Activated T-helper 9 cell treated with anti-CD3 and anti-CD28 coated beads, Interleukin-2, amount 50 U/mL, for 16 hours (primary cell): ENCODE results near the gene GOLGA6L2.
"Not testable (repeated sequence)": the region's sequence is repeated elsewhere in the genome, so short reads cannot be mapped to it uniquely, and the experiment has no call there.

Experiments
- DNase-seq: peaks from one replicate; pipeline ENCODE4 v3.0.0-alpha.2; 2020; ENCODE audit warnings: low read depth

GOLGA6L2 gene, protein sequence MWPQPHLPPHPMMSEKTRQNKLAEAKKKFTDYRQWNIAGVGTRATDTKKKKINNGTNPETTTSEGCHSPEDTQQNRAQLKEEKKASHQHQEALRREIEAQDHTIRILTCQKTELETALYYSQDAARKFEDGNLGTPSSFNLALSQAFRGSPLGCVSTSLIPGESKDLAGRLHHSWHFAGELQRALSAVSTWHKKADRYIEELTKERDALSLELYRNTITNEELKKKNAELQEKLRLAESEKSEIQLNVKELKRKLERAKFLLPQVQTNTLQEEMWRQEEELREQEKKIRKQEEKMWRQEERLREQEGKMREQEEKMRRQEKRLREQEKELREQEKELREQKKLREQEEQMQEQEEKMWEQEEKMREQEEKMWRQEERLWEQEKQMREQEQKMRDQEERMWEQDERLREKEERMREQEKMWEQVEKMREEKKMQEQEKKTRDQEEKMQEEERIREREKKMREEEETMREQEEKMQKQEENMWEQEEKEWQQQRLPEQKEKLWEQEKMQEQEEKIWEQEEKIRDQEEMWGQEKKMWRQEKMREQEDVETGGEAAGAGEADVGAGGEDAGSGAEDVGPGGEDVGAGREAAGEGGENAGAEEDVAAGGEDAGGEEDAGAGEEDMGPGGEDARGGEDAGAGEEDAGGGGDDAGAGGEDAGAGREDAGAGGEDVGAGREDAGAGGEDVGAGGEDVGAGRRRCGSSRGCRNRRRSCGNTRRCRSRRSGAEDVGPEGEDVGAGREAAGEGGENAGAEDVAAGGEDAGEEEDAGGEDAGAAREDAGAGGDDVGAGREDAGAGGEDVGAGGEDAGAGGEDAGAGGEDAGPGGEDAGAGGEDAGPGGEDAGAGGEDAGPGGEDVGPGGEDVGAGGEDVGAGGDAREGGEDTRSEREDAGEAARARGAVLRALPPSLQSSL

DNA sequence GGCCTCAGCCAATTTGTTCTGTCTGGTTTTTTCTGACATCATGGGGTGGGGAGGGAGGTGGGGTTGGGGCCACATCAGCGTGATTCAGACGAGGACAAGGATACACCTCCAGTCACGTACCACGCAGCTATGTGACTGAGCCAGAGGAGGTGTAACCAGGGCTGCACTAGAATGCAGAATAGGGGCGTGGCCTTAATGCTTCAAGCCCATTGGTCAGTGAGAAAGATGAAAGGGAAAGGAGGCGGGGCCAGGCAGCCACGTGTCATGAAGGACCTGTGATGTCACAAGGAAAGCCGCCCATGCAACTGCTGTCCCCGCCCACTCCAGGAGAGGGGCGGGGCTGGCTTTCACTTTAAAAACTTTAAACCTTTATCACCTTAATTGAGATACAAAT, at the start of gene GOLGA6L2:
GOLGA6L2 (minus strand) TSS at position 137 of the 394 bp plus-strand sequence; CDS start at position 75, 62 bp downstream.
- DNase-seq: no peak

DNA sequence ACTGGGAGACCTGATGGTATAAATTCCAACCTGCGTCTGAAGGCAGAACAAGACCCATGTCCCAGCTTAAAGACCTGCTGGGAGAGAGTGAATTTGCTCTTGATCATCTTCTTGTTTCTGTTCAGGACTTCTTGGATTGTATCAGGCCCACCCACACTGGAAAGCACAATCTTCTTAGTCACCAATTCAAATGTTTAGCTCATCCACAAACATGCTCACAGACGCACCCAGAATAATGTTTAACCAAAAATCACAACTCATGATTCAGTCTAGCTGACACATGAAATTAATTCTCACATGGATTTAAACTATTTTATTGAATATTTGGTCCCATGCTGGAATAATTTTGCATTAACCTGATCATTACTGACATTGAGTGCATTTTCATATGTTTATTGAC, 37.8 kb upstream of the GOLGA6L2 start:
- DNase-seq: no peak

DNA sequence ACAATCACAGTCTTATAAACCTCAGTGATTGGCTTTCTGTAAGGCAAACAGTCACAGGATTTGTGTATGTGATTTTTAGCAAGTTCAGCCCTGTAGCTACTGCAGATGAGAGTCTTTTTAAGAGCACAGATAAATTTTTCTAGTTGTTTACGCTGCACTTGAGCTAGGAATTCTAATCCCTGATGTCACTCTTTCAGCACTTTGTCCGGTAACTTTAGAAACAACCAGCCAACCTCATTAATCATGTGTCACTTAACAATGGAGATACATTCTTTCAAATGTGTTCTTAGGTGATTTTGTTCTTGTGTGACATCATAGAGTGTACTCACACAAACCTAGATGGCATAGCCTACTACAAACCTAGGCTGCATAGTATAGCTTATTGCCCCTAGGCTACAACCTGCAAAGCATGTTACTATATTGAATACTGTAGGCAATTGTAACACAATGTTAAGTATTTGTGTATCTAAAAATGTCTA, 36.8 kb upstream of the GOLGA6L2 start:
- DNase-seq: no peak

DNA sequence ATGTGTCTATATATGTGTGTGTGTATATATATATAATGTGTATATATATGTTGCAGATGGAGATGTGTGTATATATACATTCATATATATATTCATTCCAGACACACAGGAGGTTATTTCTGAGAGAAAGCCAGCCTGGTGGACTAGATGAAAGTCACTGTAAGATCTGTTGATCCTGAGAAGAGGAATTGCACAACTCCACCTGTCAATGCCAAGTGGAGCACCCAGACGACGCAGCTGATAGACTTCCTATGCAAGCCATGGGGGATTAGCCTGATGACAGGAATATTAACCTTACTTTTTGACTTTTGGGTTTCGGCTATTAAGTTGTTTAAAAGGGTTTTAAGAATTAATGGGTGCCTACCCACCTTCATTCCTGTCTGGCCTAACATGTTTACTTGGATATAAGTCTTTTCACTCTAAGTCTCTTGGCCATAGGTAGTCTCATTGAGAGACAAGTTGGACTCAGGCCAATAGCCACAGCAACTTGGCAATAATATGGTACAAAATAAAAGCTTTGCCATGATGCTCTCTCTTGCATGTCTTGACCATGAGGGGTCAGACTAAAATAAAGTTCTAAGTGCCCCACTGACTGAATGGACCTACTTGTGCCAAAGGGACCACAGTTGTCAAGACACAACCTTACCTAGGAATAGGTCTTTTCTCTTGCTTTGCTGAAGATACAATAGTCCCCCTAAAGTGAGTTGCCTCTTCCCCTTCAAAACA, 35.9 kb upstream of the GOLGA6L2 start:
- no peak for DNase-seq

DNA sequence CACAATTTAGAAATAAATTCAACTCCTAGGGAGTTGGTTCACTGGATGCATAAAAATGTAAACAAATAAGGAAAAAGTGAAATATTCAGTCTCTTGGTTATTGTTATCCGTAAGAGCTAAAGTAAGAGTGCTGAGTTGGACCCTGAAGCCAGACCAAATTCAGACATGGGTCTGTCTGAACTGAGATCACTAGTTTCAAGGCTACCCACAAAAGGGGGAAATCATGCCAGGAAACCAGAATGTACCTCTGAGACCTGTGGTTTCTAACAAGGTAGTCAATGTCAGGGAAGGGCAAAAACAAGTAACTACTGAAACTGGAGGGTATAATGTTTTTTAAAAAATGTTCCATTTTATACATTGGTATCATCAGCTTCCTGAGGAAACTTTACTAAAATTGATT, 35.2 kb upstream of the GOLGA6L2 start:
- no peak for DNase-seq

DNA sequence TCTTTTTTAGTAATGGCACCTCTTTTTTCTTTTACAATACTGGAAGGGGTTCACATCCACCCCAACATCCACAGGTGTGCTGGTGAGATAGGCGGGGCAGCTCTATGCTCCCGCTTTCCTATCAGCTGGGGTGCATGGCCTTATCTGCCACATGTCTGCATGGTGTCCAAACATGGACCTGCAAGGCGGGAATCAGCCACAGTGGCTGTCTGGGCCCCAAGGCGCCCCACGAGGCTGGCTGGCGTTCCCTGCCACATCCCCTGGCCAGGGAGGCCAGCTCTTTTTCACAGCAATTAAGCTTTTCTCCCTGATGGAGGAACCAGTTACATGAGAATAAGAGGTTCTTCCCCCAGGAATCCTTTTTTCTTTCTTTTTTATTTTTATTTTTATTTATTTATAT, 30.9 kb upstream of the GOLGA6L2 start:
- DNase-seq: no peak

DNA sequence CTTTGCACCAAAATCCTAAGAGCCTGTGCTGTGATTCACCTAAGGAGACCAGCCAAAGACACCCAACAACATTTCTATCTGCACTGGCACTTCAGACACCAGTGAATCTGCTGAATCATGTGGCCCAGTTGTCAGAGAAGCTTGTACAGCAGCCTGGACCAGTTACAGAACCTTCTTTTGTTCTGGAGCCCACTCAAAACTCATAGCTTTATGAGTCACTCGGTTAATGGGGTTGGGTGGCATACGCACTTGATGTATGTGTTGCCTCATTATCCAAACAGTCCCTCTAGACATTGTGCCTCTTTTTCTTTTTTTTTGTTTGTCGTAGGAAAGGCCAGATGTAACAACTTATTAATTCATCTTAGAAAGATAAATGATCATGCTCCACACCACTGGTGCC, 25.6 kb upstream of the GOLGA6L2 start:
- DNase-seq: no peak

DNA sequence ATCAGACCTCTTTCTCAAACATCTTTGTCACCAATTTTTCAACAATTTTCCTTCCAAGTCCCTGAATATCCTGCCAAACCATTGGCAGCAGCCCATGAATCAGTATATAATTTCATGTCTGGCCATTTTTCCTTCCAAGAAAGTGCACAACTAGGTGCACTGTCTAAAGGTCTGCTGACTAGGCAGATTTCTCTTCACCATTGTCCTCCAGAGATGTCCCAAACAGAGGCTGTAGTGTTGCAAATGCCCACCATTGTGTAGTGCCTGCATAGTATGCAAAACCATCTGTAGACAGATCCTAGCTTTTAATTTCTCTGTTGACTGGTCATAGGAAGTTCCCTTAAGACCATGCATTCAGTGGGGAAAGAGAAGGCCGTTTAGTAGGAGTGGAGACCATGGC, 25.0 kb upstream of the GOLGA6L2 start:
- no peak for DNase-seq

DNA sequence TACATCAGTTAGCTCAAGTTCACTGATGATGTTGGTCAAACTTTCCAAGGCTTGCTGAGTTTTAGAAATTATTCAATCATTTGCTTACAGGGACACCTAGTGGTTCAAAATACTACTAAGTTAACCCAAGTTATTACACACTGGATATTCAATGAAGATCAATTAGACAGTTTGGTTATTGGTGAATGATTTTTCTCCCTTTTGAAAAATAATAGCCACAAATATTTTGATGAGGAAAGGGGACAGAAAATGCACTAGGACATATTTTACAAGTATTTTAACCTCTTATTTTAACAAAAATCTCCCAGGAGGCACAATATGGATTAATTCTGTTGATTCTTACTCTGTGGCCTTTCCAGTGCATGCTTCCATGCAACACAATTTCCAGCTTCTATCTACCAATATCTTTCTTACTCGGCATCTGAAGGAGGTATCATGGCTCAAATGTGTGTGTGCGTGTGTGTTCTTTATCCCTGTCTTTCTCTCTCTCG, 20.1 kb upstream of the GOLGA6L2 start:
- no peak for DNase-seq

DNA sequence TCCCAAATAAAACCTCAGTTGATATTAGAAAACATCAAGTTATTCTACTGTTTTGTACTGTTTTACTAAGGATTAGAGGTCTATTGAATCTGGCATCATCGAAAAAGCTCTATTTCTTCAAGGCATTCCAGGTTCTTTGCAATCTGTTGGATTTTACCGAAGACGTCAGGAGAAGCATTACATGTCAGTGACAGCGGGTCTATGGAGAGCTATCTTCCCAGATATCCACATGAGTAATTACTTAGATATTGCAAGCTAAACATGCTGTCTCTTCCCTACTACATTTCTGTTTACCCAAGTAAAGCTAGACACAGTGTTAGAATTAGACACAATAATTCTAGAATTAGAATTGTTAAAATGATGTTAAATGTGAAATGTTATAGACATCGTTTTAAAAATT, 10.8 kb upstream of the GOLGA6L2 start:
- no peak for DNase-seq

DNA sequence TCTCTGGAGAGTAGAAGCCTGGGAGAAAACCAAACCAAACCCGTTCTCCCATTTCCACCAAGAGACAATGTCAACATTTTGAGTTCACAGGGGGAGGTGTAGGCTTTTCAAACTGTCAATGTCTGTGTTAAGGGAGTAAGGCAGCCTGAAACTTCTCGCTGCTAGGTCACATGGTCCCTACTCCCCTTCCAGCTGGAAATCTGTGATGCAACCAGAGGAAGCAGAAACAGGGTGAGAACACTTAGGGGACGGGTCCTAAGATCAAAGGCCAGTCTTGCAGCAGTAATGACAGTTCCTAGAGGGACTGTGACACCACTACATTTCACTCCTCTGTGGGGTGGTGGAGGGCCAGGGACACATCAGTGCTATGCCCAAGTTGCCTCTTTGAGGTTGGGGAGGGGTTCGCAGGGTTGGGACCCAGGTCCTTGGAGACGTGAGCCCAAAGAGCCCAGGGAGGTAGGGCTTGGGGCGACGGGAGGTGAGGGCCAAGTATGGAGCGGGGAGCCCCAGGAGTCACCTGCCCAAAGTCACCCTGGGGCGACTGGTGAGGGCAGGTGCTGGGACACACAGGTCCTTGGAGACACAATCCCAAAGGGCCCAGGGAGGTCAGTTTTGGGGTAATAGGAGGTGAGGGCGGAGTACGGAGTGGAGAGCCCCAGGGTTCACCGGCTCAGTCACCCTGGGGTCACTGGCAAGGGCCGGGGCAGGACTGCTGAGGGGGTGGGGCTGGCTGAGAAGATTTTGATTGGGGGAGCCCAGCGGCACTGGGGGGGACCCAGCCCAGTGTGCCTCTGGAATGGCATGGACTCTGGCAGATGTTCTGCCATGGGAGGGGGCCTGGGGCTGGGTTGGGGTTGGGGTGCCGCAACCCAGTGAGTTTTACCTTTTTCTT, 582 bp downstream of the GOLGA6L2 start:
- DNase-seq: no peak

DNA sequence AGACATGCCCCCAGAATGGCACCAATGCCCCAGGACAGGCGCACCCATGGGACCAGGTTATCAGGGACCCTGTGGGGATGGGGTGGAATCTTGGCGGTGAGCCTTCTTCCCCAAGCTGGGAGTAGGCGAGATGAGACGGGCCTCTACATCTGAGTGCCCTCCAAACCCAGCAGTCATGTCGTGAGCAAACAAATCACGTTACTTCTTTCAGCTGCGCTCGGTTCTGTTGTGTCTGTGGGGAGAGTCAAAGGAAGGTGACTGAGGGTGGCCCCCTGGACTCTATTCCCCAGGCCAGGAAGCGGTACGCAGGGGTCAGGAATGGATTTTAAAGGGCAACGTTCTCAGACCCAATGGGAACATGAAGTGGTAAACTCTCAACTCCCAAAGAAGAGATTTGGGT, 2.8 kb downstream of the GOLGA6L2 start:
- DNase-seq: no peak

DNA sequence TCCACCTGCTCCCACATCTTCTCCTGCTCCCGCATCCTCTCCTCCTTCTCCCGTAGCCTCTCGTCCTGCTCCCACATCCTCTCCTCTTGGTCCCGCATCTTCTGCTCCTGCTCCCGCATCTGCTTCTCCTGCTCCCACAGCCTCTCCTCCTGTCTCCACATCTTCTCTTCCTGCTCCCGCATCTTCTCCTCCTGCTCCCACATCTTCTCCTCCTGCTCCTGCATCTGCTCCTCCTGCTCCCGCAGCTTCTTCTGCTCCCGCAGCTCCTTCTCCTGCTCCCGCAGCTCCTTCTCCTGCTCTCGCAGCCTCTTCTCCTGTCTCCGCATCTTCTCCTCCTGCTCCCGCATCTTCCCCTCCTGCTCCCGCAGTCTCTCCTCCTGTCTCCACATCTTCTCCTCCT, 5.8 kb downstream of the GOLGA6L2 start:
- DNase-seq: no peak

DNA sequence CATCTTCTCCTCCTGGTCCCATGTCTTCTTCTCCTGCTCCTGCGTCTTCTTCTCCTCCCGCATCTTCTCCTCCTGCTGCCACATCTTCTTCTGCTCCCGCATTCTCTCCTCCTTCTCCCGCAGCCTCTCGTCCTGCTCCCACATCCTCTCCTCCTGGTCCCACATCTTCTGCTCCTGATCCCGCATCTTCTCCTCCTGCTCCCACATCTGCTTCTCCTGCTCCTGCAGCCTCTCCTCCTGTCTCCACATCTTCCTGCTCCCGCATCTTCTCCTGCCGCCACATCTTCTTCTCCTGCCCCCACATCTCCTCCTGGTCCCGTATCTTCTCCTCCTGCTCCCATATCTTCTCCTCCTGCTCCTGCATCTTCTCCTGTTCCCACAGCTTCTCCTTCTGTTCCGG, 6.4 kb downstream of the GOLGA6L2 start:
- DNase-seq: no peak

DNA sequence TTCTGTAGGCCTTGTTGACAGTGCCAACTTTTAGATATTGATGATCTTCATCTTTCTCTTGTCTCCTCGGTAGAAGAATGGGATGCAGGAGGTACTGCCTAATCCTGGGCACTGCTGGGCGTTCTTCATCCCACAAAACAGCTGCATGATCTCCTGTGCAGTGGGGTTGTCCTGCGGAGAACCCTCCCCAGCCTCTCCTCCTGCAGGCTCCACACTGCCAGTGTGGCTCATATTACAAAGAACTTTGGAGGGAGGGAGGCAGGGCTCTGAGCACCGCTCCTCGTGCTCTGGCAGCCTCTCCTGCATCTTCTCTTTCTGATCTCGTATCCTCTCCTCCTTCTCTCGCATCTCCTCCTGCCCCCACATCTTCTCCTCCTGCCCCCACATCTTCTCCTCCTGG, 7.5 kb downstream of the GOLGA6L2 start:
- no peak for DNase-seq

DNA sequence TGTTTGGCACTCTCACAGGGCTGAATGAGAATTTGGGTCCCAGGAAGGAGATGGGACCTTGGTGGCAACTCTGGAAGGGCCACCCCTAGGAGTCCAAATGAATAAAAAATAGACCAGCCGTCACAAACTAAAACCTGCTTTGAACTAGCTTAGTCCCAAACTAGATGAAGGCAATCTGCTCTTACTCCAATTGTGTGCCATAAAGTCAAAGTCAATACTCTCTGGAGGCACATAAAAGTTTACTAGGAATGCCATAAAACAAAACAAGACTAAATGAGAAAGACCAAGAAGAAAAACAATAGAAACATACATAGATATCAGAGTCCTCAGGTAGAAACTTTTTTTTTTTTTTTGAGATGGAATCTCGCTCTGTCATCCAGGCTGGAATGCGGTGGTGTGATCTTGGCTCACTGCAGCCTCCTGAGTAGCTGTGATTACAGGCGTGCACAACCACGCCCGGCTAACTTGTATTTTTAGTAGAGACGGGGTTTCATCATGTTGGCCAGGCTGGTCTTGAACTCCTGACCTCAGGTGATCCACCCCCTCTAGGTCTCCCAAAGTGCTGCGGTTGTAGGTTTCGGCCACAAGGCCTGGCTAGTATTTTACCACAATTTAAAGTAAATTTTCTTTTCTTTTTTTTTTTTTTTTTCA, 8.1 kb downstream of the GOLGA6L2 start:
- DNase-seq: no peak

DNA sequence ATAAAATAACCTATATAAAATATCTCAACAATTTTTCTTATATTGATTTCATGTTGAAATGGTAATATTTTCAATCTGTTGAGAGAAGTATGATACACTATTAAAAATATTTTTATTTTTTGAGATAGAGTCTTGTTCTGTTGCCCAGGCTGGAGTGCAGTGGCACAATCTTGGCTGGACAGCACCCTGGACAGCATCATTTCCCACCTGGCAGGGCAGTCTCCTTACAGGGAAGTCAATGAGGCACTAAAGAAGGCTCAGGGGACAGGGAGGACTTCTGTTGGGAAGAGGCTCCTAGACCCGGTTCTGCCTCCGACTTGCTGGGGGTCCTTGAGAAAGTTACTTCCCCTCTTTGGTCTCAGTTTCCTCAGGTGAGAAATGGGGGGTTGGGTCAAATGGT, 9.4 kb downstream of the GOLGA6L2 start:
- no peak for DNase-seq

DNA sequence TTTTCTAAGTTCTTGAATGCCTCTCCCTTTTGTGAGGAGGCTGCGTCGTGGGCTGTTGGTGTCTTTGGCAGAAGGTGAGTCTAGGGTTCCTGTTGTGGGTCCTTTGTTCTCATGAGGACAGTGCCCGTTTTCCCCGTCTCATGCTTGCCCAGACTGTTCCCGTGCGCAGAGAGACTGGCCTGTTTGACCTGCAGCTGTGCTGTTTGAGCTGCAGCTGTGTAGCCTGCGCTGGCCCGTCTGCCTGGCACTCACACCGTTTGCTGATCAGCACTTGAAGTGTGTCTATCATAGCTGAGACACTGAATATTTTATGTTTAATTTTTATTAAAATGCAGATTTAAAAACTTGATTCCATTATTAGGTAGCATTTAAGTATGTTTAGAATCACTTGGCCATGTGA, 9.9 kb downstream of the GOLGA6L2 start:
- DNase-seq: no peak

DNA sequence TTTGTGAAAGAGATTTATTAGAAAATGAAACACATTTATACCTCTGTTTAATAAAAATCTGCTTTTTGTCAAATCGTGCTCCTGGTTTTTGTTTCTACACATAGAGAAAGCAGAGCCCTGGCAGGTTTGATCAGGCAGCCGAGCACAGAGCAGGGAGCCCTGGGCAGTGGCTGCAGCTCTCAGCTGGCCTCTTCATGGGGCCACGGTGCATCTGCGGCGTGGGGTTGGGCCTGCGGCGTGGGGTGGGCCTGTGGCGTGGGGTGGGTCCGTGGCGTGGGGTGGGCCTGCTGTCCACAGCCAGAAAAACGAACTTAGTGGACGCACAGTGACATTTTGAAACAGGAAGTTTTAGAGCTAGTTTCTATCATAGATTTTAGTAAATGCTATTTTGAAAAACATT, 10.6 kb downstream of the GOLGA6L2 start:
- no peak for DNase-seq

DNA sequence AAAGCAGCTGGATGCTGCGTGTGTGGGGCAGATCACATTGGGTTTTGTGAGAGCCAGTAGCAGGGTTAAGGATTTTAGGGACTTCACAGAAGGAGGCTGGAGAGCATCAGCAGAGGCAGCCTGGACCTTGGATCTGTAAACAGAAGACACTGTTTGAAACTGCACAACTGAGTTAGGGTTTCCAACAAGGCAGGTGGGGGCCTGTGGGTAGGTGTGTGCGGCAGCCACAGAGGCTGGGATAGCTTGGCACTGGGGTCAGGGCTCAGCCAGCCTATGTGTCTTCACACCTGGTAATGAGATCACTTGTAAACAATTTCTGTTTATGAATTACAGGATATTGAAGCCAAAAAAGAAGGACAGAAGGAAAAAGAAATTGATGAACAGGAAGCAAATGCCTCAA, 12.3 kb downstream of the GOLGA6L2 start:
- DNase-seq: not testable (repeated sequence)

DNA sequence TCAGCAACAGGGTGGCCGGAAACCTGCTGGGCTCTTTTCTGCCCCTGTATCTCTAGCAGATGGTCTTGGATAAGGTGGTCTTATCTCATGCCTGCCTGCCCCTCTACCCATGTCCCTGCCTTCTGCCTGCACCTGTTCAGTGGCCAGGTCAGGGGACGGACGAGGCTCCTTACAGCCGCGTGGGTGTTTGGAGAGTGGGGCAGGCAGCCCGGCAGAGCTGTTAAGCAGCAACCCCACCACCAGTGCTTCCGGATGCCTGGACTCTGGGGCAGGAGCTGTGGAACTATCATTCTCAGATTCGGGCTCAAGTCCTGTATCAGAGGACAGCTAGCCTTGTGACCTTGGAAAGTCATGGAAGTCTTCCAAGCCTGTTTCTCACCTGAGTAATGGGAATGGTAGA, 21.7 kb downstream of the GOLGA6L2 start:
- DNase-seq: not testable (repeated sequence)
